HG03342 (cell line): ENCODE results near the gene MUC5AC.
"Not testable (repeated sequence)": the region's sequence is repeated elsewhere in the genome, so short reads cannot be mapped to it uniquely, and the experiment has no call there.

ENCODE experiments used
- ATAC-seq: cut with Tn5 transposase; IDR thresholded peaks from one replicate; pipeline ENCODE4 v1.9.1; 2021; ENCODE audit warnings: mild to moderate bottlenecking, moderate library complexity; ENCODE audit not compliant: unreplicated experiment

The MUC5AC gene

GRCh38 chr11:1140642-1141490 lies 16.9 kb upstream of the MUC5AC start:
- no peak for ATAC-seq

GRCh38 chr11:1146365-1146764 lies 11.4 kb upstream of the MUC5AC start:
- no peak for ATAC-seq

GRCh38 chr11:1147792-1148191 lies 10.0 kb upstream of the MUC5AC start:
- no peak for ATAC-seq

- no peak for ATAC-seq
Measured at GRCh38 chr11:1148752-1149180, 9.0 kb upstream of the MUC5AC start.

GRCh38 chr11:1149545-1149944 lies 8.2 kb upstream of the MUC5AC start:
- no peak for ATAC-seq

- no peak for ATAC-seq
Measured at GRCh38 chr11:1150116-1150515, 7.6 kb upstream of the MUC5AC start.

GRCh38 chr11:1150769-1151365 lies 6.9 kb upstream of the MUC5AC start:
- ATAC-seq = no peak

GRCh38 chr11:1151366-1152315 lies 6.1 kb upstream of the MUC5AC start:
- no peak for ATAC-seq

- no peak for ATAC-seq
Measured at GRCh38 chr11:1152316-1153104, 5.2 kb upstream of the MUC5AC start.

GRCh38 chr11:1153105-1153950 lies 4.4 kb upstream of the MUC5AC start:
- ATAC-seq = no peak

GRCh38 chr11:1153951-1154493 lies 3.7 kb upstream of the MUC5AC start:
- no peak for ATAC-seq

GRCh38 chr11:1154656-1155055 lies 3.1 kb upstream of the MUC5AC start:
- not testable (repeated sequence) for ATAC-seq

- ATAC-seq = no peak
Measured at GRCh38 chr11:1155274-1155693, 2.5 kb upstream of the MUC5AC start.

- no peak for ATAC-seq
Measured at GRCh38 chr11:1156506-1157340, 1.0 kb upstream of the MUC5AC start.

- ATAC-seq = no peak
Measured at GRCh38 chr11:1157341-1157644, 460 bp upstream of the MUC5AC start.

- no peak for ATAC-seq
Measured at GRCh38 chr11:1158681-1159487, 1.1 kb downstream of the MUC5AC start.

- not testable (repeated sequence) for ATAC-seq
Measured at GRCh38 chr11:1159488-1160220, 1.9 kb downstream of the MUC5AC start.
